ENCODE results near the gene KRT6C.

The KRT6C gene

GRCh38 chr12:52477651-52478050 lies 4.0 kb upstream of the KRT6C start:
- TF ChIP-seq, protein P1, sequence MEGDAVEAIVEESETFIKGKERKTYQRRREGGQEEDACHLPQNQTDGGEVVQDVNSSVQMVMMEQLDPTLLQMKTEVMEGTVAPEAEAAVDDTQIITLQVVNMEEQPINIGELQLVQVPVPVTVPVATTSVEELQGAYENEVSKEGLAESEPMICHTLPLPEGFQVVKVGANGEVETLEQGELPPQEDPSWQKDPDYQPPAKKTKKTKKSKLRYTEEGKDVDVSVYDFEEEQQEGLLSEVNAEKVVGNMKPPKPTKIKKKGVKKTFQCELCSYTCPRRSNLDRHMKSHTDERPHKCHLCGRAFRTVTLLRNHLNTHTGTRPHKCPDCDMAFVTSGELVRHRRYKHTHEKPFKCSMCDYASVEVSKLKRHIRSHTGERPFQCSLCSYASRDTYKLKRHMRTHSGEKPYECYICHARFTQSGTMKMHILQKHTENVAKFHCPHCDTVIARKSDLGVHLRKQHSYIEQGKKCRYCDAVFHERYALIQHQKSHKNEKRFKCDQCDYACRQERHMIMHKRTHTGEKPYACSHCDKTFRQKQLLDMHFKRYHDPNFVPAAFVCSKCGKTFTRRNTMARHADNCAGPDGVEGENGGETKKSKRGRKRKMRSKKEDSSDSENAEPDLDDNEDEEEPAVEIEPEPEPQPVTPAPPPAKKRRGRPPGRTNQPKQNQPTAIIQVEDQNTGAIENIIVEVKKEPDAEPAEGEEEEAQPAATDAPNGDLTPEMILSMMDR (IDR thresholded peaks at IDR 0.05; ENCODE audit: poor library complexity, severe bottlenecking): no peak
- Histone ChIP-seq H3K4me1 (ENCODE audit: insufficient read depth, poor library complexity, severe bottlenecking) (peaks cover 9% of the 10 kb centered on the region), H3K9me3 (ENCODE audit: severe bottlenecking) (no peaks in the 10 kb centered on the region), H3K36me3 (ENCODE audit: low read depth) (no peaks in the 10 kb centered on the region), H3K4me3 (ENCODE audit: severe bottlenecking) (no peak overlapping the region), H3K27me3 (ENCODE audit: insufficient read depth, poor library complexity, severe bottlenecking) (no peaks in the 10 kb centered on the region), H3K27ac (ENCODE audit: poor library complexity, severe bottlenecking) (no peak overlapping the region)
- DNase-seq (ENCODE audit: low spot score): no peak
- no peak for ATAC-seq (ENCODE audit: low read depth)

DNA sequence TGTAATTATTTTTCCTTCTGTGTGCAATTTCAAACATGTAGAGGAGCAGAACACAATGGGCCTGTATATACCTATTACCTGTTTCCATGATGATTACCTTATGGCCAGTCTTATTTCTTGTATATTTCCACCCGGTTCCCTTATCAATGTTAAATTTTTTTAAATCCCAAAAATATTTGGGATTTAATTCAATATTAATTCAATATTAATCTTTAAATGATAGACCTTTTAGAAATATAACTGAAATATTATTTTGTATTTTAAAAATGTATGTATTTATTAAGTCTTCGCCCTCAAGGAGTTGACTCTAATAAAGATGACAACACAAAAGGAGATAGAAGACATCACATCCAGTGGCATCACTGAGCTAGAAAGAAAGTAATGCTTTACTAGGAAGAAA lies 607 bp upstream of the KRT6C start:
- ATAC-seq (ENCODE audit: low read depth): no peak
- Histone ChIP-seq H3K27me3 (ENCODE audit: insufficient read depth, poor library complexity, severe bottlenecking) (no peaks in the 10 kb centered on the region), H3K27ac (ENCODE audit: poor library complexity, severe bottlenecking) (peak overlapping the region; percentile 29), H3K36me3 (ENCODE audit: low read depth) (no peaks in the 10 kb centered on the region), H3K4me1 (ENCODE audit: insufficient read depth, poor library complexity, severe bottlenecking) (peaks cover 9% of the 10 kb centered on the region), H3K9me3 (ENCODE audit: severe bottlenecking) (no peaks in the 10 kb centered on the region), H3K4me3 (ENCODE audit: severe bottlenecking) (no peak overlapping the region)
- DNase-seq (ENCODE audit: low spot score): no peak
- TF ChIP-seq, protein P1 (IDR thresholded peaks at IDR 0.05; ENCODE audit: poor library complexity, severe bottlenecking): no peak

- ATAC-seq (ENCODE audit: low read depth): no peak
- TF ChIP-seq, protein P1 (IDR thresholded peaks at IDR 0.05; ENCODE audit: poor library complexity, severe bottlenecking): no peak
- H3K4me1 ChIP-seq (ENCODE audit: insufficient read depth, poor library complexity, severe bottlenecking): peaks cover 9% of the 10 kb centered on the region
- no peaks in the 10 kb centered on the region for H3K9me3 ChIP-seq (ENCODE audit: severe bottlenecking)
- H3K4me3 ChIP-seq (ENCODE audit: severe bottlenecking): no peak overlapping the region
- no peaks in the 10 kb centered on the region for H3K27me3 ChIP-seq (ENCODE audit: insufficient read depth, poor library complexity, severe bottlenecking)
- H3K36me3 ChIP-seq (ENCODE audit: low read depth): no peaks in the 10 kb centered on the region
- H3K27ac ChIP-seq (ENCODE audit: poor library complexity, severe bottlenecking): no peak overlapping the region
- DNase-seq (ENCODE audit: low spot score): no peak
Measured at GRCh38 chr12:52469853-52470252, 3.8 kb downstream of the KRT6C start.

DNA sequence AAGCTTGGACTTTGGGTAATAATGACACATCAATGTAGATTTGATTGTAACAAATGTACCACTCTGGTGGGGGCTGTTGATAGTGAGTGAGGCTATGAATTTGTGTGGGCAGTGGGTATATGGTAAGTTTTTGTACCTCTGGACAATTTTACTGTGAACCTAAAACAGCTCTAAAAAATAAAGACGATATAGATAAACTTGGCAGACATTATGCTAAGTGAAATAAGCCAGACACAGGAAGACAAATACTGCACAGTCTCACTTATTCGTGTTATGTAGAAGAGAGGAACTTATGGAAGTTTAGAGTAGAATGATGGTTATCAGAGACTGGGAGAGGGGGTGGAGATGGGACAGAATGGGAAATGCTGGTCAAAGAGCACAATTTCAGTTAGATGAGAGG lies 8.7 kb downstream of the KRT6C start:
- TF ChIP-seq, protein P1 (IDR thresholded peaks at IDR 0.05; ENCODE audit: poor library complexity, severe bottlenecking): no peak

GRCh38 chr12:52461693-52462092 lies 11.9 kb downstream of the KRT6C start:
- Histone ChIP-seq H3K36me3 (ENCODE audit: low read depth) (no peaks in the 10 kb centered on the region), H3K27me3 (ENCODE audit: insufficient read depth, poor library complexity, severe bottlenecking) (no peaks in the 10 kb centered on the region), H3K4me1 (ENCODE audit: insufficient read depth, poor library complexity, severe bottlenecking) (no peaks in the 10 kb centered on the region), H3K9me3 (ENCODE audit: severe bottlenecking) (no peaks in the 10 kb centered on the region), H3K4me3 (ENCODE audit: severe bottlenecking) (no peak overlapping the region), H3K27ac (ENCODE audit: poor library complexity, severe bottlenecking) (no peak overlapping the region)
- DNase-seq (ENCODE audit: low spot score): no peak
- TF ChIP-seq, protein P1 (IDR thresholded peaks at IDR 0.05; ENCODE audit: poor library complexity, severe bottlenecking): no peak
- ATAC-seq (ENCODE audit: low read depth): no peak

More for the DNA sequence above, 8.7 kb downstream of the KRT6C start:
- no peak for DNase-seq (ENCODE audit: low spot score)
- Histone ChIP-seq H3K27me3 (ENCODE audit: insufficient read depth, poor library complexity, severe bottlenecking) (no peaks in the 10 kb centered on the region), H3K4me1 (ENCODE audit: insufficient read depth, poor library complexity, severe bottlenecking) (no peaks in the 10 kb centered on the region), H3K4me3 (ENCODE audit: severe bottlenecking) (no peak overlapping the region), H3K27ac (ENCODE audit: poor library complexity, severe bottlenecking) (no peak overlapping the region), H3K9me3 (ENCODE audit: severe bottlenecking) (no peaks in the 10 kb centered on the region), H3K36me3 (ENCODE audit: low read depth) (no peaks in the 10 kb centered on the region)
- ATAC-seq (ENCODE audit: low read depth): no peak

Data from RWPE2 (cell line).